HG02943 (cell line): ENCODE results near the gene B3GAT1.

Experiments used
- ATAC-seq: cut with Tn5 transposase; IDR thresholded peaks from one replicate; pipeline ENCODE4 v1.9.1; 2021; ENCODE audit warnings: mild to moderate bottlenecking, low read depth, moderate library complexity; ENCODE audit not compliant: unreplicated experiment

Gene B3GAT1

GRCh38 chr11:134374891-134375550 is 37.0 kb downstream of the B3GAT1 start:
- ATAC-seq = no peak

- ATAC-seq = no peak
Measured at GRCh38 chr11:134374171-134374570, 37.9 kb downstream of the B3GAT1 start.

GRCh38 chr11:134373591-134374052 is 38.4 kb downstream of the B3GAT1 start:
- no peak for ATAC-seq

DNA sequence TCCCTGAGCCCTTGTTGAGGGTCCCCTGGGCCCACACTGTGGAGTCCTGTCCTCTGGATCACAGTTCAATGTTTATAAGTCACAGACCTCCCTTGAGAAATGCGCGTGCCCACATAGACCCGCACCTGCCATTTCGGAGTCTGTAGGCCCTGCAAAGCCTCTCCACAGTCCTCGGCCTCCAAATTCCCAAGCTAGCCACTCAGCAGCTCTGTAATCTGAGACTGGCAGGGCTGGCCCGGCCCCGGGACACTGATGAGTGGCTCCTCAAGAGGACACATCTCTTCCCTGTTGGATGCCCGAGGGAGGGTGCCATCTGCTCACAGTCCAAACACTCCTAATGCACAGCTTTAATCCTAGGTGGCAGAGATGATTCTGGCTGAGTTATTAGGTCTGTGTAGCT is 39.1 kb downstream of the B3GAT1 start:
- ATAC-seq = no peak

DNA sequence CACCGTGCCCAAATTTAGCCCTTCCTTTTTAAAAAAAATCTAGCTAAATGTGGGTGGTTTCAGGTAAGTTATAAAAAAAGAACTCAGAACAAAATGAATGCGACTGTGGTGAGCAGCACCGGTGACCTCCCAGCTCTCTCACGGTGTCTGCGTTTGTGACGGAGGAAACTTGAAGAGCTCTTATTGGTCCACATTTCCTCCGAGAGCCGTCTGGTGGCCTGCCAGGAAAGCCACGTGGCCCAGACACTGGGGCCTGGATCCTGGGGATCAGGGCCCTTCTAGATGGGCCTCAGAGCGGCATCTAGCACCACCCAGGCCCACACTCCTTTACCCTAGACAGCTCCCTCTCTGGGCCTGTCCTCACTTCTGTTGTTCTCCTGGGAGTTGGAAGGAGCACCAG is 39.5 kb downstream of the B3GAT1 start:
- ATAC-seq = no peak

DNA sequence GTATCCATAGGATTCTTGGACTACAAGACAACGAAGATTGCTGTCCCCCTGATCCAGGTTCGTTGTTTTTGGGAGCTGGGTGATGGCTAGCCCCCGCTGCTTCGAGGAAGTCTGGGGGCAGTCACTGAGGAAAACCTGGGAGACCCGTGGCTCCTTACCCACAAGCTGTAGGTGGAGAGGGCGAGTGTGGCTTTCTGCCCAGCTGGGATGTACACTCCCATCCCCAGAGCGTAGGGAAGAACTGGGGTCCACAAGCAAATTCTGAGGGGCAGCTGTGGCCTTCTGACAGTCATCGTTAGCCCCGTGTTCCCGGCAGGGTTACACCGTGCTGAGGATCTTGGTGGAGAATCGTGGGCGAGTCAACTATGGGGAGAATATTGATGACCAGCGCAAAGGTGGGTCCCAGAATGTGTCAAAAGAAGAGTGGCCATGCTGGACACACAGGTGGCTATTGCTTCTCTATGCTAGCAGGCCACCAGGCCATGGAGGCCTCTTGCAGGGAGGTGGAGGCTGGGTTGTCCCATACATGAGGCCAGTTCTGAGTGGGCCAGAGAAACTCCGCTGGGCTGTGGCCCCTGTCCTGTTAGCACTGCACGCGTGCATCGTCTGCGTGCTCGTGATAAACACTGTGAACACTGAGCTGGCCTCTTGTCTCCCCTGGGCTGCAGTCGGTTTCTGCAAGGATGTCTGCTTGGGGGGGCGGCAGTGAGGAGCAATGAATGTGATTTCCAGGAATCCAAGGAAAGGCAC is 40.4 kb downstream of the B3GAT1 start:
- no peak for ATAC-seq

DNA sequence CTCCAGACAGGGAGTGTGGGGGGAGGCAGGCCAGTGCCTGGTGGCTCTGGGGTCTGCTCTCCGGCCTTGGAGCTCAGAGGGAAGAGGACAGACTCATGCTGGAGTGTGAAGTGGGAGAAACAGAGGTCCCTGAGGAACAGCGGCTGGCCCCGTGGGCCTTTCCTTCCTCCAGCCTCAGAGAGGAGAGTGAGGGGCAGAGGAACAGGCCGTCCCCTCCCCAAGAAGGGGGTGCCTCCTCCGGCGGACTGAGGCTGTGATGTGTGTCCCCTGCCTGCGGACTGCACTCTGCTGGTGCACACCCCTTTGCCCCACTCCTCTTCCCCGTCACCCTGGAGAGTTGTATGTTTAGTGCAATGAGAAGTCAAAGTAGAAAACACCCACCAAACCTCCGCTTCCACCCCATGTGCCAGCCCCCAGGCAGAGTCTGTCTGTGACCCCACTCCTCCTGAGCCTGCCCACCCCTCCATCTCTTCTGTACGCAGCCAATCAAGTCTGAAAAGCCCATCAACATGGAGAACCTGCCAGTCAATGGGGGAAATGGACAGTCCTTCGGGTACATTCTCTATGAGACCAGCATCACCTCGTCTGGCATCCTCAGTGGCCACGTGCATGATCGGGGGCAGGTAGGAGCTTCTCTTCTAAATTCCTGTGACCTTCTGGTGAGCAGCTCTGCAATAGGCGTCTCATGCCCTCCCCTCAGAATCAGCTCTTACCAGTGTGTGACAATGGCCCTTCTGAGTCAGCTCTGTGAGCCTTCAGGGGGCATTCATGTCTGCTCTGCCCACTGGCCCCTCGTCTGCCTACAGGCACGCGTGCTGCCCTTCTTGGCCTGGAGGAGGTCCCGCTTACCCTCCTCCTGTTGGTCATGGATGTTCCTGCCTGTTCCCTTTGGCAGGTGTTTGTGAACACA is 41.3 kb downstream of the B3GAT1 start:
- ATAC-seq = no peak

DNA sequence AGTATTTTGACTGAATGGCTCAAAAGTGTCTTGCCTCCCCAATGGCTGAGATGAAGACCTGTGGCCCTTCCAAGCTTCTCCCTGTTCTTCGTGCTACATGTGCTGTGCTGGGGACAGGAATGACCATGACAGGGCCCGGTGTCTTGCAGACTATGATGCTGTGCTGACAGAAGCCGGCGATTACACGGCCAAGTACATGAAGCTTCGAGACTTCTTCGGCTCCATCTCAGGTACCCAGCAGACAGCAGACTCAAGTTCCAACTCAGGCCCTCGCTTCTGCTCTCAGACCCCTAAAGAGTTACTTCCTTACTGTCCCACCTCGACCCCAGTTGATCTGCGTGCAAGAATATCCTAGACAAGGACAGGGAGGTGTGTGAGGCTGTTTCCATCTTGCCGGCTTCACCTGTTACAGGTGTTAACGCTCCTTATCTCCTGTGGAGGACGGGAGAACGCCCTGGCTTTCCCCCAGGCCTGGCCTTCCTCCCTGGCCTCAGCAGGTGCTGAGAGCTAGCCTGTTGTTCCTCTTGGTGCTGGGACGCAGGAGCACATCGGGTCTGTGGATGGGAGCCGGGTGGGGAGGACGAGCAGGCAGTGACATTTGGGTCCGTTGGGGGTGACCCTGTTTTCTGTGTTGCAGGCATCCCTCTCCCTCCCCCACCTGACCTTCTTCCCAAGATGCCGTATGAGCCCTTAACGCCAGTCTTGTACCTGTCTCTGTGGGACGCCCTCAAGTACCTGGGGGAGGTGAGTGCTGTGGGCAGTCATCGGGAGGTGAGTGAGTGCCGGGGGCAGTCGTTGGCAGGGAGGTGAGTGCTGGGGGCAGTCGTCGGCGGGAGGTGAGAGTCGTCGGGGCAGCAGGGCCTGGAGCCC is 42.2 kb downstream of the B3GAT1 start:
- ATAC-seq = no peak

- ATAC-seq = no peak
Measured at GRCh38 chr11:134367781-134368180, 44.3 kb downstream of the B3GAT1 start.

DNA sequence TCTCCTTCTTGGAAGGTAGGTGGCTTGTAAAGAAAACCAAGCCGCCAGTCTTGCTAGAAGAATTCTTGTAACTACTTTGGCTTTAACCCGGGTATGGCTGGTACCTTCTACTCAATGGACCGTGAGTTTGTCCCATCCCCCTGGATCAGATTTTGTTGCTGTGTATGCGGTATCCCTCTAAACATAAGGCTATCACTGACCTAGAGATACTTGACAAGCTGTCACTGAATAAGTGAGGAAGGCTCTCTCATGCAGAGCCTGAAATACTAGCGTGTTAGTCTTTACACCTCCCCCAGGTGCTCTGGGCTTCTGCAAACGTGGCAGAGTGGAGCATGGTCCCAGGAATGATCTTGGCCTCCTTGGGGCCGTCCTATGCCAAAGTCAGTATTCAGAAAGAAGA is 45.8 kb downstream of the B3GAT1 start:
- no peak for ATAC-seq

DNA sequence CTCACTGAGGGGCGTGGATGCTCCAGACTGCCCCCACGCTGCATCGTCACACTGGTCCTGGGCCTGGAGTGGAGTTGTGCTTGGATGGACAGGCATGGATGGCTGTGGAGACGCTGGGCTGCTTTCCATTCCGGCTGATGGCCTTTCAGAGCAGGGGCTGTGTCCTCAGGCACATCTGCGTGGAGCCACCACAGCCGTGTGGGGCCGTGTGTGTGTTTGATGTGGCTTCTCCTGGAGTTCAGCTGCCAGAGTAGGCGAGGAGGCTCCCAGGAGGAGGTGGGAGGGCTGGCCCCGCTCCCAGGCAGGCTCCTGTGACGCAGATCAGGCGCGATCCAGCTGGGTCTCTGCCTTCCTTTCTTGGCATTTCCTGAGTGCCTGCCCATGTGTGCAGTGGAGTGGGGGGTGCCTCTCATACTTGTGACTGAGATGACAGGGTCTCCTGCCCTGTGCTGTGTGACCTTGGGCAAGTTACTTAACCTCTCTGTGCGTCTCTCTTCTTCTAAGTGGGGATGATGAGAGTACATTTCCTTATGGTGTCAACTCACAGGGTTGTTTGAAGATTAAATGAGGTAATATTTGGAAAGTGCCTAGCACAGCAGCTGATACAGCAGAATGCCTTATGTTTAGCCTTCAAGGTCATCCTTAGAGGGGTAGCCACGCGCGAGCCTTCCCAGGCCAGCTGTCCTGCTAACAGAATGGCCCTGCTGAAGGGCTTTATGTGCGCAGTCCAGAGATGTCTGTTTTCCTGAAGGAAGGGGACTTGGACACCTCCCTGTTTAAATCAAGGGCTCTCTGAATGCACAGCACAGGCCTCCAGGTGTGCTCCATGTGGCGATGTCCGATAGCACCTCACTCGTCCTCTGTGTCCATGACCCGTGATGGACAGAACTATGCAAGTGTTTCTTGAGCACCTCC is 46.8 kb downstream of the B3GAT1 start:
- ATAC-seq = no peak

GRCh38 chr11:134364261-134364660 is 47.8 kb downstream of the B3GAT1 start:
- no peak for ATAC-seq

- ATAC-seq = no peak
Measured at GRCh38 chr11:134363592-134363991, 48.5 kb downstream of the B3GAT1 start.

GRCh38 chr11:134363161-134363560 is 48.9 kb downstream of the B3GAT1 start:
- ATAC-seq = no peak

GRCh38 chr11:134362192-134362901 is 49.7 kb downstream of the B3GAT1 start:
- ATAC-seq = no peak

GRCh38 chr11:134361661-134362060 is 50.4 kb downstream of the B3GAT1 start:
- no peak for ATAC-seq

DNA sequence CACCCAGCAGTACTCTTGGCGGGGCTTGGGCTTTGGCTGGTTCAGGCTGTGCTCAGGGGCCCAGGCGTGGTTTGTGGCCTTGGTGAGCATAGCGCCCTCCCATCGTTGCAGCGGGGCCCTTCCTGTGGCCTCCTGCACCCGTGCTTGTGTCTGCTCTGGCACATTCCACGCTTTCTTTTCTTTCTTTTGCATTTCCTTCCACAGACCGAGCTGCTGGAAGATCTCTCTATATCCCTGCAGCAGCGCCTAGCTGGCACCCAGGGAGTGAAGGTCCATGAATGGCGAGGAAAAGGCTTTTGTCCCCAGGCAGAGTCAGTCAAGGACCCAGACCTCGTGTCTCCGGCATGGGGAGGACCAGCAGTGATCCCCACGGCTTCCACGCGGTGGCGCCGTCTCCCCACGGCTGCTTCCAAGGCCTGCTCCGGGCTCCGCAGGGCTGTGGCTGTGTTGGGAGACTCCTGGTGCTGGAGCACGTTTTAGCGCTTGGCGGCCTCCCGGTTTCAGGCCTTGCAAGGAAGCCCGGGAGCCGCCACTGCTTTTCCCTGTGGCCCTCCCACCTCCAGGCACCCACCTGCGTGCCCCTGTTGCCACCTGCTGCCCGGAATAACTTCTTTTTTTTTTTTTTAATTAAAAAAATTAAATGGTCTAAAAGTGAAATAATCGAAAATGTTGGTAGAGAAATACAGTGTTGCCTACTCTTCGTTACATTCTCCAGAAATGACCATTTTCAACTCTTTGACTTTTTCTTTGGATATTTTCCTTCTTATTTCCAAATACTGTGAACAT is 51.8 kb downstream of the B3GAT1 start:
- no peak for ATAC-seq

GRCh38 chr11:134359646-134360045 is 52.4 kb downstream of the B3GAT1 start:
- no peak for ATAC-seq
